Prostate gland (tissue), 2 donors: ENCODE data around the gene IDUA.

Experiments
- CTCF ChIP-seq, 4 experiments: fragments of 200-600 bp in 2 of 4; fragments of 450-650 bp in 2 of 4; sonication (generic) in 2 of 4; IDR thresholded peaks; 1 replicate in 3 of 4; 2 replicates in 1 of 4; pipeline ENCODE4 v1.5.1; 2016 to 2019; ENCODE audit warnings: antibody characterized with exemption in 4 of 4, mild to moderate bottlenecking in 2 of 4, moderate library complexity in 2 of 4
- POLR2A ChIP-seq: fragments of 450-650 bp; IDR thresholded peaks from one replicate; pipeline ENCODE4 v1.6.1; 2016; ENCODE audit warnings: antibody characterized with exemption, mild to moderate bottlenecking
- POLR2AphosphoS5 ChIP-seq: sonication (generic); formaldehyde crosslinking; IDR thresholded peaks from one replicate; pipeline ENCODE4 v1.6.1; 2017; ENCODE audit warnings: antibody characterized with exemption

GRCh38 chr4:1043162-1043561, 56.3 kb downstream of the IDUA start:
- no peak for TF ChIP-seq CTCF (IDR thresholded peaks at IDR 0.05)
- no peak for TF ChIP-seq POLR2A
- TF ChIP-seq POLR2AphosphoS5: no peak
